ENCODE data around the gene NSF.
"Not testable (repeated sequence)": the region's sequence is repeated elsewhere in the genome, so short reads cannot be mapped to it uniquely, and the experiment has no call there.

Gene NSF

GRCh38 chr17:46777943-46778915 is 187.8 kb downstream of the NSF start:
- DNase-seq, result no peak

- DNase-seq, result no peak
These were observed 189.5 kb downstream of the NSF start for GRCh38 chr17:46780003-46780373.

- DNase-seq, result peak; percentile 61
These were observed 191.9 kb downstream of the NSF start for GRCh38 chr17:46782250-46782953.

GRCh38 chr17:46783031-46783593 is 192.6 kb downstream of the NSF start:
- no peak for DNase-seq

GRCh38 chr17:46785696-46786095 is 195.2 kb downstream of the NSF start:
- DNase-seq, result no peak

- DNase-seq, result no peak
These were observed 197.0 kb downstream of the NSF start for GRCh38 chr17:46787478-46787877.

GRCh38 chr17:46788300-46788699 is 197.8 kb downstream of the NSF start:
- DNase-seq, result no peak

GRCh38 chr17:46788796-46789195 is 198.3 kb downstream of the NSF start:
- DNase-seq, result no peak

- no peak for DNase-seq
These were observed 199.1 kb downstream of the NSF start for GRCh38 chr17:46789610-46790009.

GRCh38 chr17:46790216-46790615 is 199.7 kb downstream of the NSF start:
- no peak for DNase-seq

GRCh38 chr17:46791531-46791930 is 201.1 kb downstream of the NSF start:
- no peak for DNase-seq

GRCh38 chr17:46792071-46792470 is 201.6 kb downstream of the NSF start:
- no peak for DNase-seq

- DNase-seq, result not testable (repeated sequence)
These were observed 202.6 kb downstream of the NSF start for GRCh38 chr17:46793023-46793422.

GRCh38 chr17:46793541-46793940 is 203.1 kb downstream of the NSF start:
- DNase-seq, result no peak

- DNase-seq, result no peak
These were observed 203.8 kb downstream of the NSF start for GRCh38 chr17:46794318-46794717.

- peak; percentile 89 for DNase-seq
These were observed 205.0 kb downstream of the NSF start for GRCh38 chr17:46795379-46795952.

GRCh38 chr17:46796084-46796483 is 205.6 kb downstream of the NSF start:
- no peak for DNase-seq

GRCh38 chr17:46796524-46796923 is 206.1 kb downstream of the NSF start:
- no peak for DNase-seq

GRCh38 chr17:46796956-46797530 is 206.6 kb downstream of the NSF start:
- DNase-seq, result no peak

GRCh38 chr17:46800573-46800972 is 210.1 kb downstream of the NSF start:
- DNase-seq, result no peak

GRCh38 chr17:46802800-46803199 is 212.3 kb downstream of the NSF start:
- DNase-seq, result no peak

- no peak for DNase-seq
These were observed 213.1 kb downstream of the NSF start for GRCh38 chr17:46803544-46803943.

GRCh38 chr17:46805771-46806170 is 215.3 kb downstream of the NSF start:
- DNase-seq, result no peak

Data from 8988T (cell line).